Measurements from ENCODE around the gene CARD9.

The CARD9 gene

GRCh38 chr9:136346157-136346481 lies 27.4 kb downstream of the CARD9 start:
- DNase-seq: no peak

DNA sequence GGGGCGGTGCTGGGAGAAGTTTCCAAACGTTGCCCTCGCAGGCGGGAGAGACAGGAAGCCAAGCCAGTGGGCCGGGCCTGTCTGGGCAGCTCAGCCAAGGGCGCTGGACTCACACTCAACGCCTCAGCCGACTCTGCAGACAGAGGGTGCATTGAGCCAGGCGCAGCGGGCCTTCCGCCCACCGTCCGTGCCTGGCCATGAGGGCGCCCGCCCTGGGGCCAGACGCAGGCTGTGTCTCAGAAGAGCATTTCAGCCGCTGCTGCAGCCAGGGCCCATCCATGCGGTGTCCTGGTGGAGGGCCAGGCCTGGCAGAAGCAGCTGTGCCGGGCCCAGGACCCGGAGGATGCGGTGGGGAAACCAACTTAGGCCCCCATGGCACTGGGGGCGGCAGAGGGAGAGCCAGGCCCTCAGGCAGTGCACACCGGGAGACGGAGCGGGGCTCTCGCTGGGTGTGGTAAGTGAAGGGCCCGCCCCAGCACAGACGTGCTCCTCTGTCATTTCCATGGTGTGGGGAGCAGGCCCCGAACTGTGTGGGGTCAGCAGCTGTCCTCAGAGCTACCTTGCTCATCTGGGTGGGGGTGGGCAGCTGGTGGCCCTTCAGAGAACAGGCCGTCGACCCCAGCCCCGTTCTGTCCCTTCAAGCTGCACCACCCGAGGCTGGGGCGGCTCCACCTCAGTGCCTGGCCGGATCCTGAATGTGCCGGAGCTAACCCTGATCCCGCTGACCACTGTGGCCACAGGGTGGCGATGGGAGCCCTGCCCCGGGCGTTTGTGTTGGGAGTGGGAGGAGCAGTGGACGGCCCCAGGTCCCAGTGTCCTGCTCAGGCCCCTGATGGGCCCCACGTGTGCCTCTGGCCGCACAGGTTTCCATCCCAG lies 27.9 kb downstream of the CARD9 start:
- no peak for DNase-seq

DNA sequence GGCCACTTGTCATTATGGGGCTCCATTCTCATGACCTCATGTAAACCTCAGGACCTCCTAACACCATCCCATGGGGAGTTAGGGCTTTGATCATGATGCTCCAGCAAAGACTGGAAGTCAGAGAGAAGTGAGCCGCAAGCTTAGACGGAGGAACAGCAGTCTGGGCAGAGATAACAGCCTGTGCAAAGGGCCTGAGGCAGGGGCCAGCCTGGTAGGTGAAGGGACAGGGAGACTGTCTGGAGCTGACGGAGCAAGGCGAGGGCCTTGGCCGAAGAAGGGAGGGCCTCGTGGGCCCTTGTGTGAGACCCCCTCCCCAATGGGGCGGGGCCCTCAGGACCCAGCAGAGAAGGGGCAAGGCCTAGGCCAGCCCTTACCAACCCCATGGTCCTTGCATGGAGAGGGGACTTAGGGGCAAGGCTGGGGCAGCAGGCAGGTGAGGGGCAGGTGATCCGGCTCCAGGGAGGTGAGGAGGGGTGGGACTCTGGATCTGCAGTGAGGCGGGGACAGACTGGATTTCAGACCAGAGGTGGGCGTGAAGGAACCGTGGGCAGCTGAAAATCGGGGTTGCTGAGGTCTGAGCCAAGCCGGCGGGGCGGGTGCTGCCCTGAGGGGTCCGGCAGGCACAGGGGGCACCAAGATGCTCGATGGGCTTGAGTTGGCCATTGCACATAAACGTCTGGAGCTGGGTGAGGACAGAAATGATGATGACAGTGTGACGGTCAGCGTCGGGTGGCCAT lies 28.8 kb downstream of the CARD9 start:
- no peak for DNase-seq

DNA sequence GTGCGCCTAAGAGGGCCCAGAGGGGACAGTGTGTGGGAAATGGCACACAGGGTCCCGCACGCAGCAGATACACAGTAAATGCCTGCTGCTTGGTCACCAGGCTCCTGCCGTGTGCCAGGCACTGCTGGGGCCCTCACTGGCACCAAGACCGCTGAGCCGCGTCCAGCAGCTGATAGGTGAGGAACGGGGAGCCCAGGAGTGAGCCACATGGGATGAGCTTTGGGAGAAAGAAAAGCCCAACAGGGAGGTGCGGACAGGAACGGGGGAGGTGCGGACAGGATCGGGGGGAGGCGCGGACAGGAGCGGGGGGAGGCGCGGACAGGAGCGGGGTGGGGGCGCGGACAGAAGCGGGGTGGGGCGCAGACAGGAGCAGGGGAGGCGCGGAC lies 29.6 kb downstream of the CARD9 start:
- DNase-seq: no peak

DNA sequence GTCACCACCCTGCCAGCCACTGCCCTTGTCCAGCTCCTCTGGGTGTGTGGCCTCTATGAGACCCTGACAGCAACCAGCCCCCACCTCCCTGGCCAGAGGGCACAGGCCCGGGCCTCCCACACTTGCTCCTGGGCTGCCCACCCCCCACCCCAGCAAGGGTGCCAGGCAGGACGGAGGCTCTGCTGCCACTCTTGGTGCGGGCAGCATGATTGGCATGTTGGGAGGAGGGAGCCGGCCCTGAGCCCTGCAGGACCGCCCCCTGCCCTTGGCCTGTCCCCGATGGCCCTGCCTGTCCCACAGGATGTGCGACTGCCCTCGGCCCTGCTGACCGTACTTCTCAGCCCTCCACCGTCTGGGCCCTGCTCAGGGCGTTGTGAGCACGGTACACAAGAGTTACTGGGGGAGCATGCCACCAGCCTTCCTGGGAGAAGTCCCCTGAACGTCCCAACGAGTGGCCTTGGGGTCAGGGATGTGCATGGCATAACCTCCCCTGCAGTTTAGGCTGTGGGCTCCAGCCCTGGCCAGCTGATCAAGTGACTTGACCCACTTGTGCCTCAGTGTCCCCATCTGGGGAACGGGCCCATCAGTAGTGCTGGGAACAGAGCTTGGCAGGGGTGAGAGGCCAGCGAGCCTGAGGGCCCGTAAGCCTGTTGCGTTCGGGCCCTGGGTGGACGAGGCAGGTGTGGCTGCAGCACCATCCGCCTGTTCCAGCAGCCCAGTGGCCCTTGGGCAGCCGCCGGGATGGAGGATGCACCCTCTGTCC lies 30.2 kb downstream of the CARD9 start:
- peak; percentile 25 for DNase-seq

DNA sequence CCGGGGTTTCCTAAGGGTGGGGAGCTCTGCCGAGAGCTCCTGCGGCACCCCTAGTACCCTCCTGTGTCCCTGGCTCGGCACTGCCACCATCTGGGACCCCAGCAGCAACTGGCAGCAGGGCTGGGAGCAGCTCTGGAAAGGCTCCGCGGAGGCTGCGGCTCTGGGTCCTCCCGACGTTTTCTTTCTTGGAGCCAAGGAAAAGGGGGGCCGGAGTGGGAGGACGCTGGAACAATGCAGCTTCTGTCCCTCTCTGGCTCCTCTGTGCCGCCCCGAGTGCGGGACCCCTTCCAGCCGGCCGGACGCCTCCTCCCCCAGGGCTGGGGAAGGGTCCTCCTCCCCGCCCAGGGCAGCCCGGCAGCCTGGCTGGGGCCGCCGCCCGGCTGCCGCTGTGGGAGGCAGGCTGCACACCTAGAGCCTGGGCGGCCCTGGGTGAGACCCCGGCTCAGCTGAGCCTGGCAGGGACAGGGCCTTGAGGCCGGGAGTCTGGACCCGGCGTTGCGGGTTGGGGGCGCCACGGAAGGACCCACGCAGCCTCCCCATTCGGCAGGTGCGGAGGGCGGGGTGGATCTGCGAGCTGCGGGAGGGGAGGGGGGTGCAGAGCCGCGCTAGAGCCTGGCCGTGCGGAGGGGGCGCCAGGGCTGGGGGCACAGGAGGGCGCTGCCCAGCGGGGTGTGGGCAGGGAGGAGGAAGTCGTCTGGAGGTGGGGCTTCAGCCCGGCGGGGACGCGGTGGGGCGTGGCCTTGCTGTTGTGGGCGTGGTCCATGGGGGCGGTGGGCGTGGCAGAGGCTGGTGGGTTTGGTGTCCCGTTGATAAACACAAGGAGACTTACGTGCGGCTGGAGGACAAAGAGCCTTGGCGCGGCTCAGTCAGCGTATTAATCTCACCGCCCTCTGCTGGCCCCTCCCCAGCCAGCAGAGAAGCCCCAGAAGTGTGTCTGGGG lies 31.0 kb downstream of the CARD9 start:
- peak; percentile 96 for DNase-seq

DNA sequence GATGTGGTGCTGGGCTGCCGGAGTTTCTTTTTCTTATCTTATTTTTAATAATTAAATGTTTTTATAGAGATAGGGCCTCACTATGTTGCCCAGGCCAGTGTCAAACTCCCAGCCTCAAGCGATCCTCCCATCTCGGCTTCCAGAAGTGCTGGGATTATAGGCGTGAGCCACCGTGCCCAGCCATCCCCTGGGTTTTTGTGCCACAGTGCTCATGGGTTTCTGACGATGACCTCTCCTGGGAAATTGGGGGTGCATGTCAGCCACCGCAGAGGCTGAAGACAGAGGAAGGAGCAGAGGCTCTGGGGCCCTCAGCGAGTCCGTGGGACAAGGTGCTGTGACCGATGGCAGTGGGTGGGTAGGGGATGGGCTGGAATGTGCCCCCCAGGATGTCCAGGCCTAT lies 31.7 kb downstream of the CARD9 start:
- DNase-seq: no peak

- DNase-seq: no peak
These were observed 32.3 kb downstream of the CARD9 start for GRCh38 chr9:136341042-136341655.

- DNase-seq: no peak
These were observed 33.0 kb downstream of the CARD9 start for GRCh38 chr9:136340356-136341041.

DNA sequence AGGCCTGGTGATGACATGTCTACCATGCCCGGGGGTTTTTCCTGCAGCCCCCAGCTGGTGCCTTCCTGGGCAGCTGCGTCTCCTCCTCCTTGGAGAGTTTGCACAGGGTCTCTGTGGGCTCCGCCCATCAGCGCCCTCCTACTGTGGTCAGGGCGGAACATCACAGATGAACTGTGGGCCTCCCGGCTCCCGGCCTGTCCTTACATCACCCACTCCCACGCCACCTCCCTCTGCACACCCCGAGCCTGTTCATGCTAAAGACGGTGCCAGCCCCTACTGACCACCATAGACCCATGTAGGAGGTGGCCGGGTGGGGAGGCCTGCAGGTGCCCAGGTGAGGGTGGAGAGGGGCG lies 33.5 kb downstream of the CARD9 start:
- DNase-seq: no peak

DNA sequence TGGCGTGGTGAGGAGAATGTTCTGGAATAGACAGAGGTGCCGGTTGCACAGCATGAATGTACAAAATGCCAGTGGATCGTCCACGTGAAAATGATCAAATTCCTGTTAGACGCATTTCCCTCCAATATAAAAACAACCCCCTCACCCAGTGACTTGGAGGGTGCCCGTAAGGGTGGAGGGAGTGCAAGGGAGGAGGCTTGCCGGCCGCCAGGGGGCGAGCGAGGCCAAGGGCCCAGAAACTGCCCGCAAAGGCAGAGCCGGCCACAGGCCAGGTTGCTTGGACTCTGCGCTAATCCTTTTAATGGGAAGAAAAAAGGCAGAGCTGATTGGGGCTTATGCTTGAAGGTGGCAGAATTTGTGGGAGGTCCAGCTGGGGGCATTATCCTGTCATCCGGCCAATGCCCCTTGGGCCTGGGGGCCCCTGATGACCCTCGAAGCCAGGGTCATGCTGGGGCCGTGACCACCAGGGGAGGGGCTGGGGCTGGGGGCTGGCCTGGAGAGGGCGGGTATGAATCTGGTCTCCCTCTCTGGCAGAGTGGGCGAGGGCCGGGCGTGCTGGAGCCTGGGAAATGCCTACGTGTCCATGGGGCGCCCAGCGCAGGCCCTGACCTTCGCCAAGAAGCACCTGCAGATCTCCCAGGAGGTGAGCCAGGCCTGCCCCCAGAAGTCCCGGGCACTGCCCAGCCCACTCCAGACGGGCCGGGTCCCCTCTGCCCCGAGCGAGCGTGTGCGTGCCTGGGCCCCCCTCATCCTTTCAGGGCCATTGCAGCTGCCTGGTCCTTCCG lies 34.1 kb downstream of the CARD9 start:
- peak; percentile 75 for DNase-seq

DNA sequence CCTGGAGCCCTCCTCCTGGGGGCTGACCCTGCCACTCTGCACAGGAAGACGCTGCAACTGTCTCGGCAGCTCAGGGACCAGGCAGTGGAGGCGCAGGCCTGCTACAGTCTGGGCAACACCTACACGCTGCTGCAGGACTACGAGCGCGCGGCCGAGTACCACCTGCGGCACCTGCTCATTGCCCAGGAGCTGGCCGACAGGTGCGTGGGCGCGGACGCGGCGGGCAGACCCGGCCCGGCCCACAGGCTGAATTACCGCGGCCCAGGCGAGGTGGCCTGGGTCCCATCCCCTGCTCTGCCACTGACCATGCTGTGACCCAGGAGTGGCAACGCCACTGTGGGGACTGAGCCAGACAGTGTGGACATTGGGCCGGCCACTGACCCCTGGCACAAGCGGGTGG lies 35.0 kb downstream of the CARD9 start:
- no peak for DNase-seq

GRCh38 chr9:136337416-136338395 lies 35.8 kb downstream of the CARD9 start:
- DNase-seq: no peak

- no peak for DNase-seq
These were observed 36.6 kb downstream of the CARD9 start for GRCh38 chr9:136336881-136337280.

- DNase-seq: no peak
These were observed 37.2 kb downstream of the CARD9 start for GRCh38 chr9:136336156-136336870.

DNA sequence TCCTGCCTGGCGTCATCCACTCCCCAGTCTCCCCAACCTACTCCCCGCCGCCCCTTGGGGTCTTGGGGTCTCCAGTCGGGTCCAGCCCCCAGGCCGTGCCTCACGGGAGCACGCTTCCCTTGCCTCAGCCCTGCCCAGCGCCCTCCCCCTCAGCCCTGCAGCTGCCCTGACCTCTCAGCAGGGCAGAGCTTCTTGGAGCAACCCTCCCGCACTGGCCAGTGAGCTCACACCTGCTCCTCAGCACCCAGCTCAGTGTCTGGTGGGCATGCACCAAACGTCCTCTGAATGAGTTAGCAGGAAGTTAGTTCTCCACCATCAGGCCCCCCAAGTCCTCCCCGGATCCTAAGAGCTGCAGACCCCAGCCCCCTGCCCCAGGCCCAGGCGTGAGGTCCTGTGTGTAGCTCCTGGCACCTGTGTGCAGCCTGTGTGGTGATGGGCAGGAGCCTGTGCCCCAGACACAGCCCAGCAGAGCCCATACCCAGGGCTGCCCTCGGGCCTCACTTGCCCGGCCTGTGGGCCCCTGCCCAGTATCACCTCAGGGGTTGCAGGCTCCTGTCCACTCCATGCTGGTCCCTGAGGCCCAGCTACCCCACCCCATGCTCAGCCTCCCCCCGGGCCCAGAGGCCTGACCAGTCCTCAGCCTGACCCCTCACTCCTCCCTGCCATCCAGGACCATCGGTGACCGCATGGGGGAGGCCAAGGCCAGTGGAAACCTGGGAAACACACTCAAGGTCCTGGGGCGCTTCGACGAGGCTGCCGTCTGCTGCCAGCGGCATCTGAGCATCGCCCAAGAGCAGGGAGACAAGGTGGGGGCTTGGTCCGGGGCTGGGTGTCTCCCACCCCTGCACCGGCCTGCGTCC lies 37.9 kb downstream of the CARD9 start:
- no peak for DNase-seq

GRCh38 chr9:136334541-136334940 lies 38.9 kb downstream of the CARD9 start:
- DNase-seq: no peak

DNA sequence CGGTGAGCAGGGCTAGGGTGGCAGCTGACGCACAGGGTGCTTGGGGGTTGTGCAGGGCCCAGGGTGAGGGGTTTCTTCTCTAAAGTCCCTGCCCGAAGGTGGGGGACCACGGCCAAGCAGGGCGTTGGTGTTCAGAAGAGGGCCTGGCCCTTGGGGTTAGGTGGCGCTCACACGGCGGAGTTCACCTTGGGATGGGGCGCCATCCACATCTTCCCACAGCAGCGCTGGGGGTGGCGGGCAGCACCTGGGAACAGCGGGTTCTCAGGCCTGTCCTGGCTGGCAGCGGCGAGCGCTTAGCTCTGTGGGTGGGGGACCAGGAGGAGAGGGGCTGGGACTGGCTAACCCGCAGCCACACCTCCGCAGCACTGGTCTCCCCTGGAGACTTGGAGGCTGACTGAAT lies 40.0 kb downstream of the CARD9 start:
- no peak for DNase-seq
